Measurements from ENCODE around the gene DDHD1.

DNA sequence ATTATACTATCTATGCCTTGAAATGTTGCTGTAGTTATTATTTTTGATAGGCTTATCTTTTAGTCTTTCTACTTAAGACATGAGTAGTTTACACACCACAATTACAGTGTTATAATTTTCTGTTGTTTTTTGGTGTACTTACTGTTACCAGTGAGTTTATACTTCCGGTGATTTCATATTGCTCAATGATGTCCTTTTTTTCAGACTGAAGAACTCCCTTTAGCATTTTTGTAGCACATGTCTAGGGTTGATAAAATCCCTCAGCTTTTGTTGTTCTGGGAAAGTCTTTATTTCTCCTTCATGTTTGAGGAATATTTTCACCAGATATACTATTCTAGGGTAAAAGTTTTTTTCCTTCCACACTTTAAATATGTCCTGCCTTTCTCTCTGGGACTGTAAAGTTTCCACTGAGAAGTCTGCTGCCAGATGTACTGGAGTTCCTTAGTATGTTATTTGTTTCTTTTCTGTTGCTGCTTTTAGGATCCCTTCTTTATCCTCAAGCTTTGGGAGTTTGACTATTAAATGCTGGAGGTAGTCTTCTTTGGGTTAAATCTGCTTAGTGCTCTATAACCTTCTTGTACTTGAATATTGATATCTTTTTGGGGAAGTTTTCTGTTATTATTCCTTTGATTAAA lies 160.8 kb downstream of the DDHD1 start:
- TF ChIP-seq, protein P1, sequence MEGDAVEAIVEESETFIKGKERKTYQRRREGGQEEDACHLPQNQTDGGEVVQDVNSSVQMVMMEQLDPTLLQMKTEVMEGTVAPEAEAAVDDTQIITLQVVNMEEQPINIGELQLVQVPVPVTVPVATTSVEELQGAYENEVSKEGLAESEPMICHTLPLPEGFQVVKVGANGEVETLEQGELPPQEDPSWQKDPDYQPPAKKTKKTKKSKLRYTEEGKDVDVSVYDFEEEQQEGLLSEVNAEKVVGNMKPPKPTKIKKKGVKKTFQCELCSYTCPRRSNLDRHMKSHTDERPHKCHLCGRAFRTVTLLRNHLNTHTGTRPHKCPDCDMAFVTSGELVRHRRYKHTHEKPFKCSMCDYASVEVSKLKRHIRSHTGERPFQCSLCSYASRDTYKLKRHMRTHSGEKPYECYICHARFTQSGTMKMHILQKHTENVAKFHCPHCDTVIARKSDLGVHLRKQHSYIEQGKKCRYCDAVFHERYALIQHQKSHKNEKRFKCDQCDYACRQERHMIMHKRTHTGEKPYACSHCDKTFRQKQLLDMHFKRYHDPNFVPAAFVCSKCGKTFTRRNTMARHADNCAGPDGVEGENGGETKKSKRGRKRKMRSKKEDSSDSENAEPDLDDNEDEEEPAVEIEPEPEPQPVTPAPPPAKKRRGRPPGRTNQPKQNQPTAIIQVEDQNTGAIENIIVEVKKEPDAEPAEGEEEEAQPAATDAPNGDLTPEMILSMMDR (IDR thresholded peaks at IDR 0.05): no peak
- TF ChIP-seq, protein P2, sequence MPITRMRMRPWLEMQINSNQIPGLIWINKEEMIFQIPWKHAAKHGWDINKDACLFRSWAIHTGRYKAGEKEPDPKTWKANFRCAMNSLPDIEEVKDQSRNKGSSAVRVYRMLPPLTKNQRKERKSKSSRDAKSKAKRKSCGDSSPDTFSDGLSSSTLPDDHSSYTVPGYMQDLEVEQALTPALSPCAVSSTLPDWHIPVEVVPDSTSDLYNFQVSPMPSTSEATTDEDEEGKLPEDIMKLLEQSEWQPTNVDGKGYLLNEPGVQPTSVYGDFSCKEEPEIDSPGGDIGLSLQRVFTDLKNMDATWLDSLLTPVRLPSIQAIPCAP (CRISPR knock-in tag; IDR thresholded peaks at IDR 0.05): no peak
- TF ChIP-seq SP1 (CRISPR knock-in tag; conservative IDR thresholded peaks at IDR 0.05): no peak
- no peak for TF ChIP-seq NFATC4 (CRISPR knock-in tag; IDR thresholded peaks at IDR 0.05)
- TF ChIP-seq, protein P3, sequence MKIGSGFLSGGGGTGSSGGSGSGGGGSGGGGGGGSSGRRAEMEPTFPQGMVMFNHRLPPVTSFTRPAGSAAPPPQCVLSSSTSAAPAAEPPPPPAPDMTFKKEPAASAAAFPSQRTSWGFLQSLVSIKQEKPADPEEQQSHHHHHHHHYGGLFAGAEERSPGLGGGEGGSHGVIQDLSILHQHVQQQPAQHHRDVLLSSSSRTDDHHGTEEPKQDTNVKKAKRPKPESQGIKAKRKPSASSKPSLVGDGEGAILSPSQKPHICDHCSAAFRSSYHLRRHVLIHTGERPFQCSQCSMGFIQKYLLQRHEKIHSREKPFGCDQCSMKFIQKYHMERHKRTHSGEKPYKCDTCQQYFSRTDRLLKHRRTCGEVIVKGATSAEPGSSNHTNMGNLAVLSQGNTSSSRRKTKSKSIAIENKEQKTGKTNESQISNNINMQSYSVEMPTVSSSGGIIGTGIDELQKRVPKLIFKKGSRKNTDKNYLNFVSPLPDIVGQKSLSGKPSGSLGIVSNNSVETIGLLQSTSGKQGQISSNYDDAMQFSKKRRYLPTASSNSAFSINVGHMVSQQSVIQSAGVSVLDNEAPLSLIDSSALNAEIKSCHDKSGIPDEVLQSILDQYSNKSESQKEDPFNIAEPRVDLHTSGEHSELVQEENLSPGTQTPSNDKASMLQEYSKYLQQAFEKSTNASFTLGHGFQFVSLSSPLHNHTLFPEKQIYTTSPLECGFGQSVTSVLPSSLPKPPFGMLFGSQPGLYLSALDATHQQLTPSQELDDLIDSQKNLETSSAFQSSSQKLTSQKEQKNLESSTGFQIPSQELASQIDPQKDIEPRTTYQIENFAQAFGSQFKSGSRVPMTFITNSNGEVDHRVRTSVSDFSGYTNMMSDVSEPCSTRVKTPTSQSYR (CRISPR knock-in tag; IDR thresholded peaks at IDR 0.05): no peak
- TF ChIP-seq, protein P4, sequence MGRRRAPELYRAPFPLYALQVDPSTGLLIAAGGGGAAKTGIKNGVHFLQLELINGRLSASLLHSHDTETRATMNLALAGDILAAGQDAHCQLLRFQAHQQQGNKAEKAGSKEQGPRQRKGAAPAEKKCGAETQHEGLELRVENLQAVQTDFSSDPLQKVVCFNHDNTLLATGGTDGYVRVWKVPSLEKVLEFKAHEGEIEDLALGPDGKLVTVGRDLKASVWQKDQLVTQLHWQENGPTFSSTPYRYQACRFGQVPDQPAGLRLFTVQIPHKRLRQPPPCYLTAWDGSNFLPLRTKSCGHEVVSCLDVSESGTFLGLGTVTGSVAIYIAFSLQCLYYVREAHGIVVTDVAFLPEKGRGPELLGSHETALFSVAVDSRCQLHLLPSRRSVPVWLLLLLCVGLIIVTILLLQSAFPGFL (CRISPR knock-in tag; IDR thresholded peaks at IDR 0.05; ENCODE audit: borderline replicate concordance): no peak
- TF ChIP-seq, protein P5, sequence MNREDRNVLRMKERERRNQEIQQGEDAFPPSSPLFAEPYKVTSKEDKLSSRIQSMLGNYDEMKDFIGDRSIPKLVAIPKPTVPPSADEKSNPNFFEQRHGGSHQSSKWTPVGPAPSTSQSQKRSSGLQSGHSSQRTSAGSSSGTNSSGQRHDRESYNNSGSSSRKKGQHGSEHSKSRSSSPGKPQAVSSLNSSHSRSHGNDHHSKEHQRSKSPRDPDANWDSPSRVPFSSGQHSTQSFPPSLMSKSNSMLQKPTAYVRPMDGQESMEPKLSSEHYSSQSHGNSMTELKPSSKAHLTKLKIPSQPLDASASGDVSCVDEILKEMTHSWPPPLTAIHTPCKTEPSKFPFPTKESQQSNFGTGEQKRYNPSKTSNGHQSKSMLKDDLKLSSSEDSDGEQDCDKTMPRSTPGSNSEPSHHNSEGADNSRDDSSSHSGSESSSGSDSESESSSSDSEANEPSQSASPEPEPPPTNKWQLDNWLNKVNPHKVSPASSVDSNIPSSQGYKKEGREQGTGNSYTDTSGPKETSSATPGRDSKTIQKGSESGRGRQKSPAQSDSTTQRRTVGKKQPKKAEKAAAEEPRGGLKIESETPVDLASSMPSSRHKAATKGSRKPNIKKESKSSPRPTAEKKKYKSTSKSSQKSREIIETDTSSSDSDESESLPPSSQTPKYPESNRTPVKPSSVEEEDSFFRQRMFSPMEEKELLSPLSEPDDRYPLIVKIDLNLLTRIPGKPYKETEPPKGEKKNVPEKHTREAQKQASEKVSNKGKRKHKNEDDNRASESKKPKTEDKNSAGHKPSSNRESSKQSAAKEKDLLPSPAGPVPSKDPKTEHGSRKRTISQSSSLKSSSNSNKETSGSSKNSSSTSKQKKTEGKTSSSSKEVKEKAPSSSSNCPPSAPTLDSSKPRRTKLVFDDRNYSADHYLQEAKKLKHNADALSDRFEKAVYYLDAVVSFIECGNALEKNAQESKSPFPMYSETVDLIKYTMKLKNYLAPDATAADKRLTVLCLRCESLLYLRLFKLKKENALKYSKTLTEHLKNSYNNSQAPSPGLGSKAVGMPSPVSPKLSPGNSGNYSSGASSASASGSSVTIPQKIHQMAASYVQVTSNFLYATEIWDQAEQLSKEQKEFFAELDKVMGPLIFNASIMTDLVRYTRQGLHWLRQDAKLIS (CRISPR knock-in tag; IDR thresholded peaks at IDR 0.05; ENCODE audit: borderline replicate concordance): no peak
- TF ChIP-seq, protein P6, sequence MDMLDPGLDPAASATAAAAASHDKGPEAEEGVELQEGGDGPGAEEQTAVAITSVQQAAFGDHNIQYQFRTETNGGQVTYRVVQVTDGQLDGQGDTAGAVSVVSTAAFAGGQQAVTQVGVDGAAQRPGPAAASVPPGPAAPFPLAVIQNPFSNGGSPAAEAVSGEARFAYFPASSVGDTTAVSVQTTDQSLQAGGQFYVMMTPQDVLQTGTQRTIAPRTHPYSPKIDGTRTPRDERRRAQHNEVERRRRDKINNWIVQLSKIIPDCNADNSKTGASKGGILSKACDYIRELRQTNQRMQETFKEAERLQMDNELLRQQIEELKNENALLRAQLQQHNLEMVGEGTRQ (CRISPR knock-in tag; IDR thresholded peaks at IDR 0.05): no peak
- no peak for TF ChIP-seq ELF4 (CRISPR knock-in tag; IDR thresholded peaks at IDR 0.05; ENCODE audit: low read depth)
- no peak for TF ChIP-seq ZNF232 (CRISPR knock-in tag; IDR thresholded peaks at IDR 0.05)
- TF ChIP-seq CREB1 (CRISPR knock-in tag; IDR thresholded peaks at IDR 0.05): no peak
